ENCODE measurements around the gene PLEKHH2.
A peak's percentile ranks its signal among the peaks of the same experiment; 100 is the strongest.

Gene PLEKHH2

GRCh38 chr2:43806719-43807031 is 169.6 kb downstream of the PLEKHH2 start:
- DNase-seq = no peak

DNA sequence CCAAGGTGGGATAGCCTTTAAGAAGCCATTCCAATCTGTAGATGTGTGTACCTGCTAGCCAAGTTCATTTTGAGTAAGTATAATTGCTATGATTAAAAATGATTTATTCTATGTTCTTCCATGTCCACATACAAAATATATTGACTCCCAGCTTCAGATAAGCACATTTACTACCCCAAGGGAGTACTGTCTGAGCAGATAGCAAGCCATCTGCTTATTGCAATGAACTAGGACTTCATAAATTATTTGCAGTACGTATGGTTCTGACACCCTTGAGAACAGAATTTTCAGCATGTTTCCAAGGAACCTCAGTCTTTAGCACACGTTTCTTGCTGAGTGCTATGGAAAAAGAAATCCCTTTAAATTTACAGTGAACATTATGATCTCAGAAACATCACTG is 173.4 kb downstream of the PLEKHH2 start:
- DNase-seq = peak in 1 of 51 donors; percentile 26

DNA sequence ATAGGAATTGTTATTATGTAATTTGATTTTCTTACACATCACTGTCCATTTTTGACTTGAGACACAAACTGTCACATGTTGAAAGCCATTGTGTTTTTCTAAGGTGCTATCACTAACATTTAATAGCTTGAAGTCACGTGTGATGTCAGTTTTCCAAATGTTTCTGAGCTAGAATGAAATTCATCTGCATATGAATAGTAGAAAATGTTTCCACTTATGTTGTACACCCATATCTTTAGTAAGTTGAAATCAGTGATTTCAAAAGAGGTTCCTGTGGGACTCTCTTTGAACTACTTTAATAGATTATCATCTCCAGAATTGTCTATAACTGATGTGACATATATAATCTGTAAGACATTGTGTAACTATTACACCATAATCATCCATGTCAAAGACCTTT is 173.8 kb downstream of the PLEKHH2 start:
- no peak for DNase-seq

GRCh38 chr2:43812006-43812405 is 174.9 kb downstream of the PLEKHH2 start:
- no peak for DNase-seq

DNA sequence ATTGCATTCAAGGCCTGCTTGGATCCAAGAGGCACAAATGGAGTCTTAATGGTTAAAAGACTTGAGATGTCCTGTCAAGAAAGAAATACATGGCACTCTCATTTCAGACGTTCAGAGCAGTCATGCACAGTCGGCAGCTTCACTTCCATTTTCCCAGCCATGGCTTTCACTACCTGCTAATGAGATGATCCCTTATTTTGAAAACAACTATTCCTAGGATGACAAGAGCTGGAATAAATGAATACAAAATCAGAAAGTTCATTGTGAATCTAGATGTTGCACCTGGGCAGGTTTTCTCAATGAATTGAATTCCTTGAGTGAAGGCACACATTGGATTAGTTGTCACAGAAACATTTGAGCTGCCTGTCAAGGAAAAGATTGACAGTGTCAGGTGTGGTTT is 175.9 kb downstream of the PLEKHH2 start:
- no peak for DNase-seq

DNA sequence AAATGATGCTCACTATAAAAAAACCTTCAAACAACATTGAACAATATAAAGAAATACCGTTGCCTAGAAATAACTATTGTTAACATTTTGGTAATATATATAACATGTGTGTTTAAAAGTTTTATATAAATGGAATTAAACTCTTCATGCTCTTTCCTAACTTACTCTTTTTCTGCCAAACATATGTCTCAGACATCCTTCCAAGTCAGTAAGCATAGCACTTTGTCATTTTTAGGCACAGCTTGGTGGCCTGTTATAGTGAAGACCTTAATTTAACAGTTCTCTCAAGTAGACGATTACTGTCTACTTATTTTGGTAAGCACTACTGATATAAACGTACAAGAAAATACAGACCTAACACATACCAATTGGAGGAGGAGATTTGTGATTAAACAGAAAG is 177.7 kb downstream of the PLEKHH2 start:
- no peak for DNase-seq
